Activated CD8-positive, alpha-beta T cell treated with anti-CD3 and anti-CD28 coated beads for 36 hours (primary cell): ENCODE measurements around the gene OR56A3. TPM values are rescaled to one million over a fixed set of nuclear protein-coding genes. Genes with fewer than 3 reads are reported as not detected.

Source experiments
- ATAC-seq: fragments of 200-7000 bp; cut with Tn5 transposase; one replicate; pipeline ENCODE4 v1.10.0; 2021; ENCODE audit warnings: mild to moderate bottlenecking, moderate library complexity
- CTCF ChIA-PET: fragments of 350-600 bp; sonication (Branson Sonifier 250); formaldehyde crosslinking; loops from one replicate; lab custom pipeline; 2021; ENCODE audit warnings: antibody characterized with exemption; lab: Charles Lee
- POLR2A ChIA-PET: fragments of 350-600 bp; sonication (Branson Sonifier 250); formaldehyde crosslinking; loops from one replicate; lab custom pipeline; 2021; ENCODE audit warnings: antibody characterized with exemption; lab: Charles Lee
- DNase-seq: peaks from one replicate; pipeline ENCODE4 v3.0.0-alpha.2; 2020
- H3K27ac Mint-ChIP-seq: one replicate; pipeline ENCODE4 v1.8.0; 2021; ENCODE audit warnings: mild to moderate bottlenecking, mixed read lengths
- H3K27me3 Mint-ChIP-seq: one replicate; pipeline ENCODE4 v1.8.0; 2021; ENCODE audit warnings: mixed read lengths
- H3K36me3 Mint-ChIP-seq: one replicate; pipeline ENCODE4 v1.8.0; 2021; ENCODE audit warnings: low read depth, mixed read lengths
- H3K4me1 Mint-ChIP-seq: one replicate; pipeline ENCODE4 v1.8.0; 2021; ENCODE audit warnings: low read depth, mixed read lengths
- H3K4me3 Mint-ChIP-seq: one replicate; pipeline ENCODE4 v1.8.0; 2021; ENCODE audit warnings: mild to moderate bottlenecking, moderate library complexity, mixed read lengths
- H3K9me3 Mint-ChIP-seq: one replicate; pipeline ENCODE4 v1.8.0; 2021; ENCODE audit warnings: mixed read lengths
- CTCF ChIP-seq: fragments of 200-600 bp; IDR thresholded peaks from one replicate; pipeline ENCODE4 v1.8.0; 2022; ENCODE audit warnings: antibody characterized with exemption, mild to moderate bottlenecking
- intact Hi-C: fragments of 100-400 bp; cut with micrococcal nuclease; formaldehyde crosslinking; loops from one replicate; pipeline ENCODE4 v1.10.0; 2022
- total RNA-seq, 2 experiments: library from RNA; stranded (reverse); gene quantifications; one replicate each; pipeline ENCODE4 v1.2.3, GENCODE V29; 2021

OR56A3 gene
- not detected for total RNA-seq

DNA sequence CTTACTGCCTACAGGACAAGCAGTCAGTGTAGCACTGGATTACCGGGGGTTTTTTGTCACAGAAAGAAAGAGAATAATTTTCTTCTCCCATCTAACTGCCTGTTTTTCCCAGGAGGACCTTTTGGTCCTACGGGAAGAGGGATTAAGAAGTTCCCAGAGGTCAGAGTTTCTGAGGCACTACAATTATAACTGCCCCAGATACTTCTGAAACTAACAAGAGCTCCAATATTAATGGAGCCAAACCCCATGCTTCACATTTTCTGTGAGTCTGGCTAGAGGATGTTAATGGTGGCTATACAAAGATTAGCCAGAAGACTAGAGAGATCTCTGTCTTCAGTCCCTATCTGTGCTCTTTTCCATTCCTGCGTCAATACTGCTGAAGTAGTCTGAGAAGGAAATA lies at the start of gene OR56A3:
TSS of gene OR56A3 (plus strand) at position 301 of the 400 bp plus-strand sequence. CDS start 5,096 bp downstream, outside the sequence.
- DNase-seq (no peak), ATAC-seq (no peak)
- Mint-ChIP-seq H3K27me3 (peaks cover 6% of the 10 kb centered on the region), H3K4me3 (no peak within 1 kb of the TSS), H3K4me1 (no peaks in the 10 kb centered on the region), H3K36me3 (no peaks in the 10 kb centered on the region), H3K9me3 (no peaks in the 10 kb centered on the region), H3K27ac (no peak within 1 kb of the TSS)
- TF ChIP-seq CTCF, result no peak
- ChIA-PET CTCF (no interaction called here), POLR2A (no interaction called here)
- intact Hi-C loops, result no loop called here

GRCh38 chr11:5892908-5893307 lies 49.1 kb upstream of the OR56A3 start, which contains the start of gene OR52E5:
OR52E5 (plus strand) TSS chr11:5893208; CDS start chr11:5900777, 7,569 bp downstream.
- no peaks in the 10 kb centered on the region for H3K4me1 Mint-ChIP-seq
- CTCF ChIA-PET, result no interaction called here
- TF ChIP-seq CTCF, result no peak
- intact Hi-C loops, result no loop called here
- H3K9me3 Mint-ChIP-seq, result no peaks in the 10 kb centered on the region
- POLR2A ChIA-PET, result no interaction called here
- ATAC-seq (no peak), DNase-seq (no peak)
- peaks cover 4% of the 10 kb centered on the region for H3K27me3 Mint-ChIP-seq
- H3K4me3 Mint-ChIP-seq, result no peak within 1 kb of the TSS
- H3K27ac Mint-ChIP-seq, result no peak within 1 kb of the TSS
- H3K36me3 Mint-ChIP-seq, result no peaks in the 10 kb centered on the region

DNA sequence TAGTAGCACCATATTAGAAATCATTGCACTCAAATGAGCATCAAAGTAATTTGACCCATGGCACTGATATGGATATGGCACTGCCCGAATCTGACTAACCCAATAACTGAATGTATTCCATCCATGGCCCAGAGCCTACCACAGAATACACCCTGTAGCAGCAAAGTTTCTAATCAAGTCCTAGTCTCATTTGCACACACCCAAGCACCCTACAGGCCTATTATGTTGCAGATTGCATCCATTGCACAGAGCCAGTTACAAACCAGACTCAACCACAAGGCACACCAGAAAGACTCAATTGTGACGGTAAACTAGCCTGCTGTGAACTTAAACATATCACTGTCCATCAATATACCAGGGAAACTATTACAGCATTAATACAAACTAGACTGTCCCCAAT lies 42.5 kb upstream of the OR56A3 start:
- DNase-seq (no peak), ATAC-seq (no peak)
- Mint-ChIP-seq H3K27ac (no peak overlapping the region), H3K36me3 (no peaks in the 10 kb centered on the region), H3K4me1 (no peaks in the 10 kb centered on the region), H3K4me3 (no peak overlapping the region), H3K9me3 (no peaks in the 10 kb centered on the region), H3K27me3 (no peaks in the 10 kb centered on the region)
- ChIA-PET POLR2A (no interaction called here), CTCF (no interaction called here)
- TF ChIP-seq CTCF, result no peak
- intact Hi-C loops, result no loop called here

DNA sequence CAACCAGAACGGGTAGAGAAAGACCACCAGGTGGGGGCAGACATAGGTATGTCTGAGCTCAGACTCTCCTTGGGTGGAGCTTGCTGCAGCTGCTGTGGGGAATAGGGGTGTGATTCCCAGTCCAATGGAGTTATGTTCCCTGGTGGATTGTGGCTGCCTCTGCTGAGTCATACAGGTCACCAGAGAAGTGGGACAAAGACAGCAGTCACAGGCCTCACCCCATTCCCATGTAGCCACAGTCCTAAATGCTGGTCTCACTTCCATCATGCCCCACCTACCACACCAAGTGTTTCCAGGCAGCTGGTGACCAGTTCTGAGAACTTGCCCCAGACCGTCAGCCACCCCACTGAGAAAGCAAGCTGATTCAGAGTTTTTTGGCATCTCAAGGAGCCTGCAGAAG lies 31.5 kb upstream of the OR56A3 start:
- H3K9me3 Mint-ChIP-seq, result peaks cover 2% of the 10 kb centered on the region

More for the DNA sequence above, 31.5 kb upstream of the OR56A3 start:
- Mint-ChIP-seq H3K4me1 (no peaks in the 10 kb centered on the region), H3K36me3 (no peaks in the 10 kb centered on the region), H3K27ac (no peak overlapping the region), H3K4me3 (no peak overlapping the region), H3K27me3 (peaks cover 22% of the 10 kb centered on the region)
- DNase-seq, result no peak
- no peak for ATAC-seq
- ChIA-PET POLR2A (no interaction called here), CTCF (no interaction called here)
- TF ChIP-seq CTCF, result no peak
- intact Hi-C loops, result no loop called here
